Fibroblast of lung (primary cell): ENCODE results near the gene HEPN1. TPM values are rescaled to one million over a fixed set of nuclear protein-coding genes. Genes with fewer than 3 reads are reported as not detected.

Experiments
- DNase-seq, 2 donors: peaks; one replicate each; pipeline versions ENCODE4 v3.0.0 to v3.0.0-alpha.2; 2010; ENCODE audit warnings: low read depth in 2 of 2
- H2AFZ ChIP-seq: 2 replicates; pipeline ENCODE4 v1.5.1; 2012; ENCODE audit warnings: low read length, control low read depth, inconsistent platforms
- H3K27ac ChIP-seq: 2 replicates; pipeline ENCODE4 v1.5.1; 2011; ENCODE audit warnings: low read length, control low read depth; ENCODE audit not compliant: insufficient read depth
- H3K27me3 ChIP-seq: 2 replicates; pipeline ENCODE4 v1.5.1; 2011; ENCODE audit warnings: mild to moderate bottlenecking, low read length; ENCODE audit not compliant: control insufficient read depth, insufficient read depth
- H3K36me3 ChIP-seq: 2 replicates; pipeline ENCODE4 v1.5.1; 2011; ENCODE audit warnings: low read length; ENCODE audit not compliant: control insufficient read depth, insufficient read depth
- H3K4me1 ChIP-seq: 2 replicates; pipeline ENCODE4 v1.5.1; 2011; ENCODE audit warnings: low read length; ENCODE audit not compliant: control insufficient read depth, insufficient read depth; ENCODE audit errors: extremely low read depth
- H3K4me2 ChIP-seq: 2 replicates; pipeline ENCODE4 v1.5.1; 2011; ENCODE audit warnings: low read length, control low read depth; ENCODE audit not compliant: insufficient read depth; ENCODE audit errors: extremely low read depth
- H3K4me3 ChIP-seq, 4 experiments: fragments of 200-600 bp in 1 of 4; sonication (generic) in 1 of 4; replicated peaks in 1 of 4; 2 replicates each; pipeline ENCODE4 v1.5.1; 2011 to 2016; ENCODE audit warnings: low read length in 4 of 4, low read depth in 3 of 4, mild to moderate bottlenecking in 3 of 4, control low read depth in 2 of 4, inconsistent platforms in 1 of 4, mixed read lengths in 1 of 4; ENCODE audit not compliant: insufficient read depth in 1 of 4; ENCODE audit errors: control extremely low read depth in 1 of 4
- H3K79me2 ChIP-seq: 2 replicates; pipeline ENCODE4 v1.5.1; 2012; ENCODE audit warnings: mild to moderate bottlenecking, low read length, inconsistent platforms; ENCODE audit not compliant: control insufficient read depth, insufficient read depth
- H3K9ac ChIP-seq: 2 replicates; pipeline ENCODE4 v1.5.1; 2011; ENCODE audit warnings: mild to moderate bottlenecking, low read length, control low read depth; ENCODE audit not compliant: insufficient read depth
- H3K9me3 ChIP-seq: 2 replicates; pipeline ENCODE4 v1.5.1; 2012; ENCODE audit warnings: low read depth, low read length; ENCODE audit not compliant: control insufficient read depth, insufficient read depth
- H4K20me1 ChIP-seq: 2 replicates; pipeline ENCODE4 v1.5.1; 2011; ENCODE audit warnings: low read length; ENCODE audit not compliant: control insufficient read depth, insufficient read depth; ENCODE audit errors: extremely low read depth
- EZH2 ChIP-seq: IDR thresholded peaks from 2 replicates; pipeline ENCODE4 v1.5.1; 2012; ENCODE audit warnings: low read length, control low read depth, mild to moderate bottlenecking; ENCODE audit errors: missing control alignments
- polyA plus RNA-seq, 2 donors: library from polyadenylated mRNA; depleted of rRNA in 1 of 2; stranded (reverse) in 1 of 2; unstranded in 1 of 2; fragments of >200 nt; gene quantifications; 2 replicates each; pipeline ENCODE4 v1.2.1, GENCODE V29; 2011 to 2012; ENCODE audit warnings: missing spikeins in 1 of 2
- total RNA-seq: library from RNA; depleted of rRNA; stranded (reverse); fragments of >200 nt; gene quantifications from 2 replicates; pipeline ENCODE4 v1.2.1, GENCODE V29; 2014
- TF ChIP-seq, protein P1 (sequence below), 2 donors: IDR thresholded peaks in 1 of 2; conservative IDR thresholded peaks in 1 of 2; 1 replicate in 1 of 2; 2 replicates in 1 of 2; pipeline ENCODE4 v1.5.1; 2011 to 2012; ENCODE audit warnings: low read length in 2 of 2, control low read depth in 1 of 2, inconsistent platforms in 1 of 2, low read depth in 1 of 2, mild to moderate bottlenecking in 1 of 2

The HEPN1 gene
- total and polyA plus RNA-seq, 2 donors (not counting 1 experiment from before 2014, with no cell fraction given): not detected

DNA sequence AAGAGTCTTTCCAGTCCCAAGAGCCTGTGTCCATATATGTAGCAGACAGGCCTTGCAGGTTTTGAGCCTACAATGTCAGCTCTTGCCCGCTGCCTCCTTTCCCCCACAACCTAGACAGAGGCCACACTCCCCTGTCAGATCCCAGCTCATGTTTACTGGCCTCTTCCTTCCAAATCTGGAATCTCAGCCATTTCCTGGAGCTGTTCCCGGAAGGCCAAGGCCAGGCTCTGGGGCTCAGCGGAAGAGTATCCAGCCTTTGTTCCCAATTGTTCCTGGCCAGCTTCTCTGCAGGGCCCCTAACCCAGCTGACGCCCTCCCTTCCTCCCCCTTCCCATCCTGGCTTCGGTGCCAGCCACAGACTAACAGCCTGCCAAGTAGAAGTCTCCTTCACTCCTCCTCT is 20.3 kb upstream of the HEPN1 start:
- Histone ChIP-seq H3K4me3 (no peak overlapping the region), H3K4me1 (peaks cover 42% of the 10 kb centered on the region), H3K79me2 (no peaks in the 10 kb centered on the region), H3K27me3 (no peaks in the 10 kb centered on the region), H3K9me3 (no peaks in the 10 kb centered on the region), H3K36me3 (no peaks in the 10 kb centered on the region), H4K20me1 (no peaks in the 10 kb centered on the region), H3K9ac (peak overlapping the region; percentile 43), H3K4me2 (peak overlapping the region; percentile 58), H3K27ac (peak overlapping the region; percentile 96), H2AFZ (peak overlapping the region; percentile 73)
- TF ChIP-seq EZH2: no peak
- TF ChIP-seq, protein P1, sequence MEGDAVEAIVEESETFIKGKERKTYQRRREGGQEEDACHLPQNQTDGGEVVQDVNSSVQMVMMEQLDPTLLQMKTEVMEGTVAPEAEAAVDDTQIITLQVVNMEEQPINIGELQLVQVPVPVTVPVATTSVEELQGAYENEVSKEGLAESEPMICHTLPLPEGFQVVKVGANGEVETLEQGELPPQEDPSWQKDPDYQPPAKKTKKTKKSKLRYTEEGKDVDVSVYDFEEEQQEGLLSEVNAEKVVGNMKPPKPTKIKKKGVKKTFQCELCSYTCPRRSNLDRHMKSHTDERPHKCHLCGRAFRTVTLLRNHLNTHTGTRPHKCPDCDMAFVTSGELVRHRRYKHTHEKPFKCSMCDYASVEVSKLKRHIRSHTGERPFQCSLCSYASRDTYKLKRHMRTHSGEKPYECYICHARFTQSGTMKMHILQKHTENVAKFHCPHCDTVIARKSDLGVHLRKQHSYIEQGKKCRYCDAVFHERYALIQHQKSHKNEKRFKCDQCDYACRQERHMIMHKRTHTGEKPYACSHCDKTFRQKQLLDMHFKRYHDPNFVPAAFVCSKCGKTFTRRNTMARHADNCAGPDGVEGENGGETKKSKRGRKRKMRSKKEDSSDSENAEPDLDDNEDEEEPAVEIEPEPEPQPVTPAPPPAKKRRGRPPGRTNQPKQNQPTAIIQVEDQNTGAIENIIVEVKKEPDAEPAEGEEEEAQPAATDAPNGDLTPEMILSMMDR (conservative IDR thresholded peaks at IDR 0.05 in 1 of 2, IDR thresholded peaks at IDR 0.05 in 1 of 2; ENCODE audit: low read depth in 1 of 2, low read length in 2 of 2): no peak
- peak in 1 of 2 donors; percentile 79 for DNase-seq

DNA sequence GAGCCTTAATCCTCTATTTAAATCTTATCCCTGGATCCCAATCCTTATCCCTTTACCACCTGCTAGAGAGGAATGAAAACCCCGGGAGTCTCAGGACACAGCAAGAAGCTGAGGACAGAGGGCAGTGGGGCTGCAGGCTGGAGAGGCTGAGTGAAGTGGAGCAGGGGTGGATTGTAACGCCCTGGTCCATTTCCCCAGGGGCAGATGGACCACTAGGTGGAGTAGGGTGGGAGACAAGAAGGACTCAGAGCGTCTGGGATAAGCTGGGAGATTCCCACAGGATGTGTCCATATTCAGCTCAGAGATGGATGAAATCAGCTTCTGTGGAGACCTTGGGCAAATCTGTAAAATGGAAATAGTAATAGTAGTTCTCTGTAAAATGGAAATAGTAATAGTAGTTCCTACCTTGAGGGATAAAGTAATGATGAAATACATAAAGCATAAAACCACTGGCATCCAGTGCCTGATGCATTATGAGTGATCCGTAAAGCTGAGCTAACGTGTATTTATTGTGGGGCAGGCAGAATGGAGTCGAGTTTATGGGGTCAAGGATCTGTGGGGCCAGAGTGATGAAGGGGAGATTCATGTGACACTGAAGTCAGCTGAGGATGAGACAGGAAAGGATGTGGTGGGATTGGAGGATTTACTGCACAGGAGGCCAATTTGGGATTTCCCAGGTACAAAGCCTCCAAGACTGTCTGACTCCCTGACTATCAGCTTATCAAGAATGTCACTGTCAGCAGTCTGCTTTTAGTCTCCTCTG is 19.5 kb upstream of the HEPN1 start:
- Histone ChIP-seq H3K27ac (peak overlapping the region; percentile 96), H3K27me3 (no peaks in the 10 kb centered on the region), H3K4me3 (no peak overlapping the region), H3K36me3 (no peaks in the 10 kb centered on the region), H4K20me1 (no peaks in the 10 kb centered on the region), H3K79me2 (no peaks in the 10 kb centered on the region), H3K9ac (no peak overlapping the region), H3K4me2 (no peak overlapping the region), H2AFZ (no peak overlapping the region), H3K4me1 (peaks cover 42% of the 10 kb centered on the region), H3K9me3 (no peaks in the 10 kb centered on the region)
- TF ChIP-seq, protein P1 (conservative IDR thresholded peaks at IDR 0.05 in 1 of 2, IDR thresholded peaks at IDR 0.05 in 1 of 2; ENCODE audit: low read depth in 1 of 2, low read length in 2 of 2): no peak
- no peak for TF ChIP-seq EZH2
- no peak for DNase-seq

DNA sequence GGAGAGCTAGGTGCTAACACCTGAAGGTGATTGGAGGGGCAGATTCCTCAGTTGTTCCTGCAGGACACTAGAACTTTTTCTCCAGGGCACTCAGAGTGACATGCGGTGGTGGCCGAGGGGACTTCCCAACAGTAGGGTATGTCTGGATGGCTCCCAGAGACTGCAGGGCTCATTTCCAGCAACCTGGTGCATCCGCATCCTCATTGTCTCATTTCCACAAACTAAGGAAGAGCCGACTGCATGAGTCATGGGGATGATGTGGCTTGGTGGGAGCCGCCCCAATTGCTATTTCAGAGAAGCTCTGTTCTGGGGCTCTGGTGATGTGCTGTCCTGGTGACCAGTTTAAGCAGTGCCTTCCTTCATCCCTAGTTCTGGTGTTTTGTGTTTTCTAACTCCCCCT is 18.6 kb upstream of the HEPN1 start:
- no peaks in the 10 kb centered on the region for H3K79me2 ChIP-seq
- H3K9me3 ChIP-seq: no peaks in the 10 kb centered on the region
- no peaks in the 10 kb centered on the region for H3K27me3 ChIP-seq
- H2AFZ ChIP-seq: peak overlapping the region; percentile 64
- H3K36me3 ChIP-seq: no peaks in the 10 kb centered on the region
- no peaks in the 10 kb centered on the region for H4K20me1 ChIP-seq
- H3K27ac ChIP-seq: peak overlapping the region; percentile 96
- peak overlapping the region; percentile 32 for H3K9ac ChIP-seq
- H3K4me3 ChIP-seq: peak overlapping the region in 1 of 4 experiments; percentile 15
- TF ChIP-seq, protein P1 (conservative IDR thresholded peaks at IDR 0.05 in 1 of 2, IDR thresholded peaks at IDR 0.05 in 1 of 2; ENCODE audit: low read depth in 1 of 2, low read length in 2 of 2): no peak
- TF ChIP-seq EZH2: no peak
- H3K4me1 ChIP-seq: peaks cover 42% of the 10 kb centered on the region
- DNase-seq: peak; percentile 81 to 89
- peak overlapping the region; percentile 78 for H3K4me2 ChIP-seq
